Muscle layer of colon (tissue), 2 donors: ENCODE results near the gene SCRN1.

Experiments
- H3K27ac ChIP-seq: one replicate; pipeline ENCODE4 v1.7.0; 2013; ENCODE audit warnings: low read depth, mild to moderate bottlenecking, low read length, moderate library complexity
- H3K27me3 ChIP-seq, 2 donors: one replicate each; pipeline ENCODE4 v1.7.0; 2013; ENCODE audit warnings: low read length in 2 of 2, mild to moderate bottlenecking in 2 of 2; ENCODE audit not compliant: insufficient read depth in 2 of 2, control insufficient read depth in 1 of 2
- H3K36me3 ChIP-seq: one replicate; pipeline ENCODE4 v1.7.0; 2013; ENCODE audit warnings: mild to moderate bottlenecking, low read length; ENCODE audit not compliant: insufficient read depth
- H3K4me1 ChIP-seq: one replicate; pipeline ENCODE4 v1.7.0; 2013; ENCODE audit warnings: mild to moderate bottlenecking, low read length; ENCODE audit not compliant: insufficient read depth
- H3K4me3 ChIP-seq, 2 donors: one replicate each; pipeline ENCODE4 v1.7.0; 2013; ENCODE audit warnings: low read length in 2 of 2, low read depth in 1 of 2, mild to moderate bottlenecking in 1 of 2, moderate library complexity in 1 of 2
- H3K9ac ChIP-seq: one replicate; pipeline ENCODE4 v1.7.0; 2013; ENCODE audit warnings: low read length
- H3K9me3 ChIP-seq: one replicate; pipeline ENCODE4 v1.7.0; 2013; ENCODE audit warnings: mild to moderate bottlenecking, low read length
- donor health status: abdominal sarcoma.
- donor health status: Adenocarcinoma of cecum.

The SCRN1 gene

DNA sequence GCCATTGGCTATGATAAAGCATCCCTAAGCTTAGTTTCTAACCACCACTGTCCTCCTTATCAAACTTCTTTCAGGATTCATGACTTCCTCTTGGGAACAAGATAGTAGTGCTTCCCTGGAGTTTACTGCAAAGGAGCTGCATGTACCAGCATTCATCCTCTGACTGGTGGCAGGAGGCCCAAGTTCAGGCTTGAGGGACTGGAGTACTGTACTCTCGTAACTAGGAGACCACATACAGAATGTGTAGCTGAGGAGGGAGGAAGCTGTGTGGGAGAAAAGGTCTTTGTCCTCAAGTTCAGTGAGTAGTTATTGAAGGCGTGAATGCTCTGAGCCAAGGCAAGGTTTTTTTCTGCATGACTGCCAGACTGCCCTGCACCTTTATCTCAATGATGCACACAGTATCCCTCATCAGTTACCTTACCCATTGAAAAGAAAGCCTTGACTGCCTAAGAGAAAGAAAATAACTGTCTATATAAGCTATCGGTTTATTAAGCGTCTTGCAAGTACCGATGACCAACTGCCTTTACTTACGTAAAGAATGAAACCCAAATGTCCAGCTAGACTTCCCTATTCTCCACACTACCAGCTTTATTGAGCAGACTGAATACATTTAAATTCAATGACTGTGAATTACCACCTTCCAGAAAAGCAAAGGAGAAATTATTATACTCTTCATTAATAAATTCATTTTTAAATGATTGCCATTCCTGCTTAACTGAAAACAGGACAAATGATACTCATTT is 12.8 kb downstream of the SCRN1 start:
- no peak overlapping the region for H3K9ac ChIP-seq
- no peak overlapping the region for H3K27ac ChIP-seq
- H3K9me3 ChIP-seq: no peaks in the 10 kb centered on the region
- H3K27me3 ChIP-seq: no peaks in the 10 kb centered on the region
- H3K36me3 ChIP-seq: no peaks in the 10 kb centered on the region
- peaks cover 26% of the 10 kb centered on the region for H3K4me1 ChIP-seq
- H3K4me3 ChIP-seq: peak overlapping the region; percentile 1 to 21

DNA sequence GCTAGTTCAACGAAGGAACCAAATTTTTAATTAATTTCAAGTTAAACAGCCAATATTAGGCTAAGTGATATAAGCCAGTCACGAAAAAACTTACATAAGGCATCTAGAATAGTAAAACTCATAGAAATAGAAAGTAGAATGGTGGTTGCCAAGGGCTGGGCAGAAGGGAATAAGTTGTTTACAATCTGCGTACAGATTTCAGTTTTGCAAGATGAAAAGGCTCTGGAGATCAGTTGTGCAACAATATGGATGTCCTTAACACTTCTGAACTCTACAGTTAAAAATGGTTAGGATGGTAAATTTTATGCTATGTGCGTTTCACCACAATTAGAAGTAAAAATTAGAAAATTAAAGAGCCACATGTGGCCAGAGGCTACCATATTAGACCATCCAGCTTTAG is 13.3 kb downstream of the SCRN1 start:
- Histone ChIP-seq H3K27me3 (no peaks in the 10 kb centered on the region), H3K9ac (no peak overlapping the region), H3K4me3 (peak overlapping the region in 1 of 2 donors; percentile 21), H3K9me3 (no peaks in the 10 kb centered on the region), H3K4me1 (peaks cover 30% of the 10 kb centered on the region), H3K27ac (no peak overlapping the region), H3K36me3 (no peaks in the 10 kb centered on the region)

DNA sequence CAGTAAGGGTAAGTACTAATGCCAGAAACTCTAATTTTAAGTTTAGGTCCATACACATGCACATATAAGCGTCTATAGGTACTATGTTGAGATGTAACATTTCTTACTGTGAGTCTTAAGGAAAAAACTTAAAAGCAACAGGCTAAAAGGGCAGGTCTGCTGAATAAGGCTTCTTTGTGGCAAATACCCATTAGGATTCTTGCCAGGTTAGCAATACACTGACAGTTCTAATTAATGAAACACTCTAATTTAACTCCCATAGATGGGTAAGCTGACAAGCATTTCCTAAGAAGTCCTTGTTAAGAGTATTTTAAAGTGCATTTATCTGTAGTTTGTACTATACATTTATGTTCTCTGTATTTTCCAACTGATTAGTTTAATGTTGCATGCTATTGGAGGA is 14.0 kb downstream of the SCRN1 start:
- no peak overlapping the region for H3K27ac ChIP-seq
- peaks cover 35% of the 10 kb centered on the region for H3K4me1 ChIP-seq
- no peak overlapping the region for H3K9ac ChIP-seq
- H3K4me3 ChIP-seq: no peak overlapping the region
- no peaks in the 10 kb centered on the region for H3K9me3 ChIP-seq
- H3K27me3 ChIP-seq: no peaks in the 10 kb centered on the region
- no peaks in the 10 kb centered on the region for H3K36me3 ChIP-seq

DNA sequence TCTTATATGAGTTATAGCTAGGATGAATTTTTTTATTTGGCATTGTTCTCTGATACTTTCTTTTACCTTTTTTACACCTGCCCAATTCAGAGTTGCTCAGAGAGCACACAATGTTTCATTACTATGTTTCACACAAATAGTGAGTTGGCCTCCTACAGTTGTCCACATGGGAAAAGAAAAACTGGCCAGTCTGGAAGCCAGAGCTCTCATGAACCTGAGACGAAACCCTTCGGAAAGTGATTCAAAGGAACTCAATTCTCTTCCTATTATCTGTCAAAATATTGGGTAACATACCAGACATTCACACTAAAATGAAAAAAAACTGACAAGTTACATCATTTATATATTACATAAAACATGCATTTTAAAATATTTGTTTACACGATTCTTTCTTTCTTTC is 15.3 kb downstream of the SCRN1 start:
- no peaks in the 10 kb centered on the region for H3K36me3 ChIP-seq
- no peaks in the 10 kb centered on the region for H3K9me3 ChIP-seq
- no peak overlapping the region for H3K4me3 ChIP-seq
- no peaks in the 10 kb centered on the region for H3K27me3 ChIP-seq
- peaks cover 36% of the 10 kb centered on the region for H3K4me1 ChIP-seq
- H3K9ac ChIP-seq: no peak overlapping the region
- no peak overlapping the region for H3K27ac ChIP-seq

DNA sequence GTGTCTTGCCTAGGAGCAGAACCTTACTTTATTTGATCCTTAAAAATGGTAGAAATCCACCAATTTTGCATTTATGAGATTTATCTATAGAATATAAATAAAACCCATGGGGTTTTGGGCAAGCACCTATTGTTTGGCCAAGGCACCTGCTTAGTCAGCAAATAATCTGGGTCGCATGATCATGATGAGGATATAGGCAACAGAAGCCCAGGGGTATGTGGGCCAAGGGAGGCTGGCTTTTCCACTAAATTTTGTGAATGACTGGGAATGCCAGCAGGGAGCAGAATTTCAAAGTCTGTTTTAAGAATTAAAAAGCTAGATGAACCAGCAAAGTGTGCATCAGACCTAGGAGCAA is 17.3 kb downstream of the SCRN1 start:
- no peak overlapping the region for H3K9ac ChIP-seq
- no peaks in the 10 kb centered on the region for H3K27me3 ChIP-seq
- no peak overlapping the region for H3K27ac ChIP-seq
- peaks cover 34% of the 10 kb centered on the region for H3K4me1 ChIP-seq
- H3K4me3 ChIP-seq: no peak overlapping the region
- H3K9me3 ChIP-seq: no peaks in the 10 kb centered on the region
- H3K36me3 ChIP-seq: no peaks in the 10 kb centered on the region

DNA sequence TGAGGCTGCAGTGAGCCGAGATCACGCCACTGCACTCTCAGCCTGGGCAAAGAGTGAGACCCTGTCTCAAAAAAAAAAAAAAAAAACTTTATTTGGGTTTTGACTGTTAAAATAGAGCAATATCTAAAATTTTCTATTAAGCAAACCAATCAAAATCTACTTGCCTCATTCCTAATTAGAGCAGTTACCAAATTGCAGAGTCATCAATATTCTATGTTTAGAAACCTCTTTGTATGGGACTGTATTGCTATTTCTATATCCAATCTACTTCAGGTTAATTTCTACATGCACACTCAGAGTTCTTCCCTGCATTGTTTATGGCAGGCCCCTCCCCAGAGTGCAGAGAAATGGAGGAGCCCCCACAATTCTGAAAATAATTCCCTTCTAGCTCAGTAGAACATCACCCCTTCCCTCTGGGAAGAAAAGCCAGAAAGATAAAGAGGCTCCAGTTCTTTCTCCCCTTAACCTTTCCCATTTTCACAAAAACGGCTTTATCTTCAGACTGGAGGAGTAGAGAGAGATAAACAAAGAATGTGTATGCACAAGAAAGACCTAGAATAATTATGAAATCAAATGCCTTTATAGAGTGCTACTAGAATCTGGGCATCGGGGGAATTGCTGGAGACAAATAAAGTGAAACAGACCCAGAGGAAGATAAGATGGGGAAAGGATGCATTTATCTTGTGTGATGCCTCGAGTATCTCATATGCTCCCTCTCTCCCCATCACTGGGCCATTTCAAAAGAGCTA is 17.9 kb downstream of the SCRN1 start:
- Histone ChIP-seq H3K36me3 (peaks cover 2% of the 10 kb centered on the region), H3K27ac (no peak overlapping the region), H3K9ac (no peak overlapping the region), H3K9me3 (no peaks in the 10 kb centered on the region), H3K27me3 (no peaks in the 10 kb centered on the region), H3K4me3 (no peak overlapping the region), H3K4me1 (peaks cover 29% of the 10 kb centered on the region)

DNA sequence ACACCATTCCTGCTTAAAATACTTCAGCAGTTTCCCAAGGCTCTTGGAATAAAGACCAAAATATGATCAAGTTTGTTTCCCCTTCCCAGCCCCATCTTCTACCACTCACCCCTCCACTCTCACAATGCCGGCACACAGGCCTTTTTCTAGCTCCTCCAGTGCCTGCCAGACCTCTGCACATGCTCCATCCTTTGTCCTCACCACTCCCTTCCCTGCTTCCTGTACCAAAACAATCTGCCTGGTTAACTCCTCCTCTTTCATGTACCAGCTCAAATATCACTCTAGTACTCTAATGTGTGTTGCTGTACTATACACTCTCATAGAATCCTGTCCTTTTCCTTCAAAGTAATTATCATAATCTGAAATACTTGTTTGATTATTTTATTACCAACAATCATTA is 19.4 kb downstream of the SCRN1 start:
- Histone ChIP-seq H3K9me3 (no peaks in the 10 kb centered on the region), H3K4me1 (peaks cover 13% of the 10 kb centered on the region), H3K27ac (no peak overlapping the region), H3K9ac (no peak overlapping the region), H3K36me3 (peaks cover 15% of the 10 kb centered on the region), H3K27me3 (no peaks in the 10 kb centered on the region), H3K4me3 (no peak overlapping the region)

DNA sequence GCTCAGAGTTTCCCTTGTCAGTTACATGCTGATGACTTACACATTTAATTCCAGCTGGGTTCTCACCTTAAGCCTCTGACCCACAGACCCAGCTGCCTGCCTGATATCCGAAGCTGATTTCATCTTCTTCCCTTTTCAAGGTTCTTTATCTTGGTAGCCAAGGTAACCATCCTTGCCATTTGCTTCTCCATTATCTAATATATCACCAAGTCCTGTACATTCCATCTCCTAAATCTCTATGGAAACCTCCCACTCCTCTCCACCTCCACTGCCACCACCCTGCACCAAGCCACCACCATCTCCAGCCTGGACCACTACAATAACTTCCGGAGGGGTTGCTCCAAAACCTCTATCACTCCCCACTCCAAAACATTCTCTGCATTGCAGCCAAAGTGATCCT is 19.9 kb downstream of the SCRN1 start:
- H3K27ac ChIP-seq: no peak overlapping the region
- peaks cover 15% of the 10 kb centered on the region for H3K36me3 ChIP-seq
- no peak overlapping the region for H3K4me3 ChIP-seq
- peaks cover 13% of the 10 kb centered on the region for H3K4me1 ChIP-seq
- no peak overlapping the region for H3K9ac ChIP-seq
- H3K27me3 ChIP-seq: no peaks in the 10 kb centered on the region
- no peaks in the 10 kb centered on the region for H3K9me3 ChIP-seq

DNA sequence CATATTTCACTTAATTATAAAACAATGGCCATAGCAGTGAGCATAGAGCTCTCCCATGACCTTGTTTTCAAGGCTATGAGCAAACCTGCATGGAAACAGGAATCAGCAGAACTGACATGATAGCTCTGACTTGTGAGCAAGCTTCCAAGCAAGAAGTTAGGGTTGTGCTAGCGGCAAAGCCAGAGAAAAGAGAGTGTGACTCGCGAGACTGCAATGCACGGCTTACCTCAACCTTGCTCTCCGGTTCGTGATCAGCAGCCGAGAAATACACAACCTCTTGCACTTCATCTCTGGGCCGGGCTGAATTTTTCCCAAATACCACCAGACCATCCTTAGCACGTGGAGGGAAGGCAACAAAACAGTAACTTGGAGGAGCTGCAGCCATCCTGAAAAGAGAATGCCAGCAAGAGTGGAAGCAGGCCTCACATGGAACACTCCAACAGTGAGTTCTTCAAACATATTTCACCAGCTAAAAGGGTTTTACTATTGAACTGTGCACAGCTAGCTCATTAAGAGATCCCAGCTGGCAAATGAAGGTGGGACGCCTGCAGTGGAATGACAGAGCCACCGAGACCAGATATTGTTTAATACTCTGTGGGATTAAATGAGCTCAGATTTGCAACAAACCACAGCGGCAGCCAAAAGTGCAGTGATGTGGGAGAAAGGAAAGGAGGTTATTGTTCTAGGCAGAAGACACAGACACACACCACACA is 20.8 kb downstream of the SCRN1 start:
- H3K4me3 ChIP-seq: no peak overlapping the region
- H3K9ac ChIP-seq: no peak overlapping the region
- no peak overlapping the region for H3K27ac ChIP-seq

DNA sequence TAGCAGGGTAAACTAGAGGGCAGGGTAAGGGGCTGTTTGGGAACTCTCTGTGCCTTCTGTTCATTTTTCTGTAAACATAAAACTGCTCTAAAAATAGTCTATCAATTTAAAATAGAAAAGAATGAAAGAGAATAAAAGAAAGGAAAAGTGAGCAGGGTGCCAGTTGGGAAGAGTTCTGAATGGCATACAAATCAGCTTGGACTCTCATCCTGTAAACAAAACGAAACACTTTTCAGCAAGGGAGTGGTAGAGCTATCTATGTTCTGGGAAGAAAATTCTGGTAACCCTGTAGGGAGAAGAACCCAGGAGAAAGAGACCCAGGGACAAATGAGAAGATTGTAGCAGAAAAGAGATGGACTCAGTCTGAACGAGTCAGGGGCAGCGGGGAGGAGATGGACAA is 24.6 kb downstream of the SCRN1 start:
- no peak overlapping the region for H3K4me3 ChIP-seq
- H3K9ac ChIP-seq: no peak overlapping the region
- no peaks in the 10 kb centered on the region for H3K27me3 ChIP-seq
- H3K9me3 ChIP-seq: no peaks in the 10 kb centered on the region
- peaks cover 15% of the 10 kb centered on the region for H3K36me3 ChIP-seq
- H3K4me1 ChIP-seq: no peaks in the 10 kb centered on the region
- no peak overlapping the region for H3K27ac ChIP-seq

More for the DNA sequence above, 20.8 kb downstream of the SCRN1 start:
- no peaks in the 10 kb centered on the region for H3K27me3 ChIP-seq
- H3K36me3 ChIP-seq: peaks cover 15% of the 10 kb centered on the region
- peaks cover 13% of the 10 kb centered on the region for H3K4me1 ChIP-seq
- no peaks in the 10 kb centered on the region for H3K9me3 ChIP-seq

DNA sequence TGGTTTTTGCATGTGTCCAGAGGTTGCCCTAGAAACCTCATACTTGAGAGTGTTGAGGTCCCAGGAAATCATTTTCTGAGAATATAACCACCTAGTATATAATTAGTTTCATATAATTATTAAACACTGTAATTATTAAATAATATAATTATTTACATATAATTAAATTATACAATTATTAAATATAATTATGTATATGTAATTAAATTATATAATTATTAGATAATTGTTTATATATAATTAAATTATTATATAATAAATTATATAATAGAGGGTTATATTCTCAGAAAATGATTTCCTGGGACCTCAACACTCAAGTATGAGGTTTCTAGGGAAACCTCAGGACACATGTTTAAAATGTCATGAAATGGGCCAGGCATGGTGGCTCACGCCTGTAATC is 27.6 kb downstream of the SCRN1 start:
- Histone ChIP-seq H3K27me3 (no peaks in the 10 kb centered on the region), H3K9me3 (no peaks in the 10 kb centered on the region), H3K4me3 (no peak overlapping the region), H3K4me1 (no peaks in the 10 kb centered on the region), H3K36me3 (peaks cover 15% of the 10 kb centered on the region), H3K9ac (no peak overlapping the region), H3K27ac (no peak overlapping the region)
